Measurements from ENCODE around the gene MDM4.

DNA sequence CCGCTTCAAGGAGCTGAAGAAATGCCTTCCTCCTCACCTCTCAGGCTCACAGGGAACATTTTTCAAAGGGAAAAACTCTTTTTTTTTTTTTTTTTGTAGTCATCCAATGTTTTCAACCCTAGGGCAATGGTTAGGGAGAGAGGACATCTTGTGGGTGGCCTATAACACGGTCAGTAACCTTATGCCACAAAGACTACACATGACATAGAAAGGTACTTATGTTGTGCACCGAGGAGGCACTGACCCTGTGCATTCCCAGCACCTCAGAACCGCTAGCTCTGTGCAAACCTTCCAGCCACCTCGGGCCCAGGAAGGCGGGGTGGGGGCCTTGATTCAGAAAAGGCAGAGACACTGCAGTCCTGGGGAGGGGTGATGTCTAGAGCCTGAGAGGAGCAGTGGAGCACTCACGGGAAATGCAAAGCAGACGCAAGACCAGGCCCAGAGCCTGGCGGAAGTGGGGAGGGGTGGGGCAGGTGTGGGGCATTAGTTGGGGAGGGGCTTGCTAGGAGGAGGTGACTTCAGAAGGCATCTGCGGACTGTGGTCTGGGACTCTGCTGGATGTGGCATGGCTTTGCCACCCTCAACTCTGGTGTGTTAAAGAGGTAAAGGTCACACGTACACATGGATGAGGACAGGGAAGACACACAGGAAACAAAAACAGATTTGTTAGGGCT lies 68.6 kb downstream of the MDM4 start:
- TF ChIP-seq, protein P1, sequence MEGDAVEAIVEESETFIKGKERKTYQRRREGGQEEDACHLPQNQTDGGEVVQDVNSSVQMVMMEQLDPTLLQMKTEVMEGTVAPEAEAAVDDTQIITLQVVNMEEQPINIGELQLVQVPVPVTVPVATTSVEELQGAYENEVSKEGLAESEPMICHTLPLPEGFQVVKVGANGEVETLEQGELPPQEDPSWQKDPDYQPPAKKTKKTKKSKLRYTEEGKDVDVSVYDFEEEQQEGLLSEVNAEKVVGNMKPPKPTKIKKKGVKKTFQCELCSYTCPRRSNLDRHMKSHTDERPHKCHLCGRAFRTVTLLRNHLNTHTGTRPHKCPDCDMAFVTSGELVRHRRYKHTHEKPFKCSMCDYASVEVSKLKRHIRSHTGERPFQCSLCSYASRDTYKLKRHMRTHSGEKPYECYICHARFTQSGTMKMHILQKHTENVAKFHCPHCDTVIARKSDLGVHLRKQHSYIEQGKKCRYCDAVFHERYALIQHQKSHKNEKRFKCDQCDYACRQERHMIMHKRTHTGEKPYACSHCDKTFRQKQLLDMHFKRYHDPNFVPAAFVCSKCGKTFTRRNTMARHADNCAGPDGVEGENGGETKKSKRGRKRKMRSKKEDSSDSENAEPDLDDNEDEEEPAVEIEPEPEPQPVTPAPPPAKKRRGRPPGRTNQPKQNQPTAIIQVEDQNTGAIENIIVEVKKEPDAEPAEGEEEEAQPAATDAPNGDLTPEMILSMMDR (IDR thresholded peaks at IDR 0.05; ENCODE audit: insufficient read depth, low read depth, low read length), result no peak
- TF ChIP-seq EZH2 (IDR thresholded peaks at IDR 0.05; ENCODE audit: insufficient read depth, low read length), result no peak
